ENCODE results near the gene PPRC1. TPM values are rescaled to one million over a fixed set of nuclear protein-coding genes. Genes with fewer than 3 reads are reported as not detected.
A peak's percentile ranks its signal among the peaks of the same experiment; 100 is the strongest.
"Not testable (repeated sequence)": the region's sequence is repeated elsewhere in the genome, so short reads cannot be mapped to it uniquely, and the experiment has no call there.

Gene PPRC1
- total RNA-seq, 1 donor from 2014 or later = 94.1 TPM

DNA sequence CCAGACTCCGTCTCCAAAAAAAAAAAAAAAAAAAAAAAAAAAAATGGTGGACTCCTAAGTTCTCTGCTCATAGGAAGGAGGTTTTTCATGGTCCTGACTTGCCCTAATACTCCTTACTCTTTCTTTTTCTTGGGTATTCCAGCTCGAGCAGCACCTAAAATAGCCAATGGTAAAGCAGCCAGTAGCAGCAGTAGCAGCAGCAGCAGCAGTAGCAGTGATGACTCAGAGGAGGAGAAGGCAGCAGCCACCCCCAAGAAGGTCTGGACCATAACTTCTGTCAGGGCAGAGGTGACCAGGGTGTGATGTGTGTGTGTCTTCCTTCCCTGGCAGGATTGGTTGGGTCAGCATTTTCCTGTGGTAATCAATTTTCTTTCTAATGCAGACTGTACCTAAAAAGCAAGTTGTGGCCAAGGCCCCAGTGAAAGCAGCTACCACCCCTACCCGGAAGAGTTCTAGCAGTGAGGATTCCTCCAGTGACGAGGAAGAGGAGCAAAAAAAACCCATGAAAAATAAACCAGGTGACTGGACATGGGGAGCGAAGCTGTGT, 26.3 kb downstream of the PPRC1 start:
- H3K4me1 Mint-ChIP-seq (ENCODE audit: low read depth) = peaks cover 19% of the 10 kb centered on the region
- intact Hi-C loops (cut with micrococcal nuclease) = no loop called here
- no peak overlapping the region for H3K27ac Mint-ChIP-seq
- H3K36me3 Mint-ChIP-seq (ENCODE audit: low read depth) = peaks cover 94% of the 10 kb centered on the region
- no peak overlapping the region for H3K4me3 Mint-ChIP-seq (ENCODE audit: low read depth)
- H3K27me3 Mint-ChIP-seq (ENCODE audit: low read depth) = no peaks in the 10 kb centered on the region
- H3K9me3 Mint-ChIP-seq = no peaks in the 10 kb centered on the region
- DNase-seq (ENCODE audit: low spot score) = no peak

DNA sequence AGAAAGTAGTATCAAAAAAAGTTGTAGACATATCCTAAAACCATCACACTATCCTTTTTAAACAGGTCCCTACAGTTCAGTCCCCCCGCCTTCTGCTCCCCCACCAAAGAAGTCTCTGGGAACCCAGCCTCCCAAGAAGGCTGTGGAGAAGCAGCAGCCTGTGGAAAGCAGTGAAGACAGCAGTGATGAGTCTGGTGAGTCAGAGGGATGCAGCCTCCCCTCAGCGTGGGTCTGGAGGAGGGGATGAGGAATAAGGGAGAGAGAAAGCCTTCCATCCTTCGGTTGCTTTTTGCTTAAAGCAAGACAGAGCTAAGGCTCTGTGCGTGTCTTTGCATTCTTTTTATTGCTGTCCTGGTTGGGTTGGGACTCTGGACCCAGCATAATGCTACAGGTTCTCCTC, 27.0 kb downstream of the PPRC1 start:
- Mint-ChIP-seq H3K4me1 (ENCODE audit: low read depth) (peaks cover 17% of the 10 kb centered on the region), H3K27me3 (ENCODE audit: low read depth) (no peaks in the 10 kb centered on the region), H3K36me3 (ENCODE audit: low read depth) (peaks cover 93% of the 10 kb centered on the region), H3K4me3 (ENCODE audit: low read depth) (no peak overlapping the region), H3K27ac (no peak overlapping the region), H3K9me3 (no peaks in the 10 kb centered on the region)
- DNase-seq (ENCODE audit: low spot score) = no peak
- intact Hi-C loops (cut with micrococcal nuclease) = no loop called here

DNA sequence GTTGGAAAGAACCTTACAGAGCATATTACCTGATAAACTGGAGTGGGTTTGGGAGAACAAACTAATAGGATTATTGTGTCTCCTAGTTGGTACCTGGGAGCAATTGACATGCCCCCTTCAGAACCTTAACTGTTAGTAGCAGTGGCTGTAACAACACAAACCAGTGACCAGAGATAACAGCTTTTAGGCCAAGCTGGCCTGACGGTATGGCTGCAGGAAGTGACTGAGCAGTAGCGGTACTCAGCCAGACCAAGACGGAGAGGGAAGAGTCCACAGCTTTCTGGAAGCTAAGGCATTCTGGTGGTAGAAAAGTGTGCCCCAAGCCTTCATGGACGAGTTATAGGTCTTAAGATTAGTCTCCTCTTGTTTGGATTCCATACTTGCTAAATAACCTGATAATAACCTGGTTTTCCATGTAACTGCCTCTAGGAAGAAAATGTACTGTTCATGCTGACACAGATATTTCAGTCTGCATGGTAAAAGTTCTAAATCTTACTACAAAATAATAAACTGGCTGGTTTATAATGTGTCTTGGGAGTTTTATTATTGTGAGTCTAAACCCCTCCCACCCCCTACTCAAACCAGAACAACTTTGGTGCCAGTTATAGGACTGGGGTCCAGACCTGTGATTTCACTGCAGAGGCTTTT, 30.6 kb downstream of the PPRC1 start:
- Mint-ChIP-seq H3K9me3 (no peaks in the 10 kb centered on the region), H3K27ac (no peak overlapping the region), H3K4me3 (ENCODE audit: low read depth) (no peak overlapping the region), H3K36me3 (ENCODE audit: low read depth) (peaks cover 60% of the 10 kb centered on the region), H3K4me1 (ENCODE audit: low read depth) (peaks cover 3% of the 10 kb centered on the region), H3K27me3 (ENCODE audit: low read depth) (no peaks in the 10 kb centered on the region)
- intact Hi-C loops (cut with micrococcal nuclease) = no loop called here
- DNase-seq (ENCODE audit: low spot score) = no peak

DNA sequence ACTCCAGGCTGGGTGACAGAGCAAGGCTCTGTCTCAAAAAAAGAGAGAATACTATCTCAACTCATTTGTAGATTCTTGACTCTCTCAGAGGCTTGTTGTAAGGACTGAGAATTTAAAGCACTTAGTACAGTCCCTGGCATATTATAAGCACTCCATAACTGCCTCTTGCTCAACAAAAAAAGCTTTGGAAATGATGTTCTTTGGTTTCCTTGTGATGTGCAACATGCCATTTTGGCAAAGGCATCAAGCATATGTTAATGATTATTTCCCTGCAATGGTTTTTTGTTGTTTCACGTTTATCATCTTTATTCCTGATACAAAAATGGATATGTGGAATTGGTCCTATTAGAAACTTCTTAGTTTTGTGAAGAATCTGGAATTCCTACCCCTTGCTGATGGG, 35.0 kb downstream of the PPRC1 start:
- intact Hi-C loops (cut with micrococcal nuclease) = loop anchor here (5.0 kb wide), 1 partner anchor 44 kb away; no protein-coding TSS in a partner anchor
- peaks cover 21% of the 10 kb centered on the region for H3K36me3 Mint-ChIP-seq (ENCODE audit: low read depth)
- DNase-seq (ENCODE audit: low spot score) = no peak
- no peaks in the 10 kb centered on the region for H3K9me3 Mint-ChIP-seq
- no peak overlapping the region for H3K27ac Mint-ChIP-seq
- H3K4me3 Mint-ChIP-seq (ENCODE audit: low read depth) = no peak overlapping the region
- peaks cover 6% of the 10 kb centered on the region for H3K4me1 Mint-ChIP-seq (ENCODE audit: low read depth)
- H3K27me3 Mint-ChIP-seq (ENCODE audit: low read depth) = no peaks in the 10 kb centered on the region

DNA sequence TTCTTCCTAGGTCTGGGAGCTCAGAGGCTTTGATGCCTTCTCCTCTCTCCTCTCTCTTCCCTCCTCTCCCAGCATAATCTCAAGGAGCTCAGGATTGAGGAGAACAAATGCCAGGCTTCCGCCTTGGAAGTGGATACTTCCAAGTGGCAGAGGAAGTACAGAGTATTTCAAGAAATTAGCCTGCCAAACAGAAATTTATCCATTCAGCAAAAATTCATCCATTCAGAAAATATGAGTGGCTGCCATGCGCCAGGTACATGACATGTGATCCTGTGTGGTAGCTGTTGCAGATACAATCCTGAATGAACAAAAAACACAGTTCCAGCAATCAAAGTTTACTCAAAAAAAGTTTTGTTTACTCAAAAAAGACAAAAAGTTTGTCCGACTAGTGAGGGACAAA, 37.8 kb downstream of the PPRC1 start:
- Mint-ChIP-seq H3K4me3 (ENCODE audit: low read depth) (peak overlapping the region; percentile 47), H3K27ac (no peak overlapping the region), H3K27me3 (ENCODE audit: low read depth) (peaks cover 1% of the 10 kb centered on the region), H3K36me3 (ENCODE audit: low read depth) (peaks cover under 1% of the 10 kb centered on the region), H3K4me1 (ENCODE audit: low read depth) (peaks cover 3% of the 10 kb centered on the region), H3K9me3 (no peaks in the 10 kb centered on the region)
- DNase-seq (ENCODE audit: low spot score) = no peak
- intact Hi-C loops (cut with micrococcal nuclease) = no loop called here

DNA sequence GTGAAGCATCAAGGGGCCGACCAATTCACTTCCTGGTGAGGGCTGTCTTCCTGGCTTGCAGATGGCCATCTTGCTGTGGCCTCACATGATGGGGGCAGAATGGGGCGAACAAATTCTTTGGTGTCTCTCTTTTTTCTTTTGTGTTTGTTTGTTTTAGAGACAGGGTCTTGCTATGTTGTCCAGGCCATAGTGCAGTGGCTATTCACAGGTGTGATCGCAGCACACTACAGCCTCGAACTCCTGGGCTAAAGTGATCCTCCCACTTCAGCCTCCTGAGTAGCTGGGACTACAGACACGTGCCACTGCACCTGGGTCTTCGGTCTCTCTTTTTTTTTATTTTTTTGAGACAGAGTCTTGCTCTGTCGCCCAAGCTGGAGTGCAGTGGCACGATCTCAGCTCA, 39.4 kb downstream of the PPRC1 start:
- peaks cover 3% of the 10 kb centered on the region for H3K4me1 Mint-ChIP-seq (ENCODE audit: low read depth)
- H3K27ac Mint-ChIP-seq = no peak overlapping the region
- no peak overlapping the region for H3K4me3 Mint-ChIP-seq (ENCODE audit: low read depth)
- intact Hi-C loops (cut with micrococcal nuclease) = no loop called here
- H3K9me3 Mint-ChIP-seq = no peaks in the 10 kb centered on the region
- no peak for DNase-seq (ENCODE audit: low spot score)
- peaks cover 4% of the 10 kb centered on the region for H3K27me3 Mint-ChIP-seq (ENCODE audit: low read depth)
- H3K36me3 Mint-ChIP-seq (ENCODE audit: low read depth) = no peaks in the 10 kb centered on the region

DNA sequence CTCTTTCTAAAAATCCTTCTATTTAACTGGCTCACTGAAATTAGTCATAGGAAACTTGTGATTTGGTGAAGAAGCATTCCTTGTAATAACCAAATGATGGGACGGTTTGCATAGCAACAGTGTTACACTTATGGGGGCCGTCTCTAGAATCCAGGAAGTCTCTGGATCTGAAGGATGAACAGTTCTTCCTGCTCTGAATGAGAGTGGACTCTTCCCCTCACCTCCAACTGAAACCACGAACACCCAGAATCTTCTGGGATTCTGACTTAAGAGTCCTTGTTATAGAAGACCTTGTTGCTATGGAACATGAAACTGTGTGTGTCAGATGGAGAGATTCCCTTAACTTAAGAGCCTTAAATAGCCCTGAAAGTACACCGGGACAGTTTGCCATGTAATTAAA, 42.6 kb downstream of the PPRC1 start:
- Mint-ChIP-seq H3K9me3 (no peaks in the 10 kb centered on the region), H3K4me3 (ENCODE audit: low read depth) (no peak overlapping the region)

DNA sequence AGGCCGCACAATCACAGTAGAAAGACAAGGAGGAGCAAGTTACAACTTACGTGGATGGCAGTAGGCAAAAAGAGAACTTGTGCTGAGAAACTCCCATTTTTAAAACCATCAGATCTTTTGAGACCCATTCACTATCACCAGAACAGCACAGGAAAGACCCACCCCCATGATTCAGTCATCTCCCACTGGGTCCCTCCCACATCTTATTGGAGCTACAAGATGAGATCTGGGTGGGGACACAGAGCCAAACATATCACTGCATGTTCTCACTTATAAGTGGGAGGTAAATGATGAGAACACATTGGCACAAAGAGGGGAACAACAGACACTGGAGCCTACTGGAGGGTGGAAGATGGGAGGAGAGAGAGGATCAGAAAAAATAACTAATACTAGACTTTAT, 51.8 kb downstream of the PPRC1 start:
- DNase-seq (ENCODE audit: low spot score) = no peak
- H3K4me1 Mint-ChIP-seq (ENCODE audit: low read depth) = peaks cover 10% of the 10 kb centered on the region
- no peaks in the 10 kb centered on the region for H3K36me3 Mint-ChIP-seq (ENCODE audit: low read depth)
- H3K27me3 Mint-ChIP-seq (ENCODE audit: low read depth) = no peaks in the 10 kb centered on the region
- H3K4me3 Mint-ChIP-seq (ENCODE audit: low read depth) = no peak overlapping the region
- peaks cover 22% of the 10 kb centered on the region for H3K9me3 Mint-ChIP-seq
- H3K27ac Mint-ChIP-seq = no peak overlapping the region
- intact Hi-C loops (cut with micrococcal nuclease) = no loop called here

More for the DNA sequence above, 42.6 kb downstream of the PPRC1 start:
- intact Hi-C loops (cut with micrococcal nuclease) = no loop called here
- Mint-ChIP-seq H3K36me3 (ENCODE audit: low read depth) (no peaks in the 10 kb centered on the region), H3K27ac (no peak overlapping the region), H3K4me1 (ENCODE audit: low read depth) (no peaks in the 10 kb centered on the region), H3K27me3 (ENCODE audit: low read depth) (peaks cover 8% of the 10 kb centered on the region)
- no peak for DNase-seq (ENCODE audit: low spot score)

DNA sequence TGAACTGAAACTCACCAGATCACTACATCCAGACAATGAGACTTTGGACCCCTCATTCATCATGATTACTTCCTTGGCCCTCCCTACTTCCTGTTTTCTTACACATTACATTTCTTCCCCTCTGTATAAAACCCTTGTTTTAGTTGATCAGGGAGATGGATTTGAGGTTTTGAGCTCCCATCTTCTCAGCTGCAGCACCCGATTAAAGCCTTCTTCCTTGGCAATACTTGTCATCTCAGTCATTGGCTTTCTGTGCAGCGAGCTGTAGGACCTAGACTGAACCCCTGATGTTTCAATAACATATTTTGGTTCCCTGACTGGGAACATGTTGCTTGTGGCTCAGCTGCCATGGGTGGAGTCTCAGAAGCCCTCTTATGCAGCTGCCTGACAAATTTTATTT, 52.4 kb downstream of the PPRC1 start:
- Mint-ChIP-seq H3K4me1 (ENCODE audit: low read depth) (peaks cover 12% of the 10 kb centered on the region), H3K36me3 (ENCODE audit: low read depth) (no peaks in the 10 kb centered on the region), H3K27me3 (ENCODE audit: low read depth) (no peaks in the 10 kb centered on the region), H3K4me3 (ENCODE audit: low read depth) (no peak overlapping the region), H3K27ac (no peak overlapping the region), H3K9me3 (peaks cover 22% of the 10 kb centered on the region)
- DNase-seq (ENCODE audit: low spot score) = no peak
- intact Hi-C loops (cut with micrococcal nuclease) = no loop called here

DNA sequence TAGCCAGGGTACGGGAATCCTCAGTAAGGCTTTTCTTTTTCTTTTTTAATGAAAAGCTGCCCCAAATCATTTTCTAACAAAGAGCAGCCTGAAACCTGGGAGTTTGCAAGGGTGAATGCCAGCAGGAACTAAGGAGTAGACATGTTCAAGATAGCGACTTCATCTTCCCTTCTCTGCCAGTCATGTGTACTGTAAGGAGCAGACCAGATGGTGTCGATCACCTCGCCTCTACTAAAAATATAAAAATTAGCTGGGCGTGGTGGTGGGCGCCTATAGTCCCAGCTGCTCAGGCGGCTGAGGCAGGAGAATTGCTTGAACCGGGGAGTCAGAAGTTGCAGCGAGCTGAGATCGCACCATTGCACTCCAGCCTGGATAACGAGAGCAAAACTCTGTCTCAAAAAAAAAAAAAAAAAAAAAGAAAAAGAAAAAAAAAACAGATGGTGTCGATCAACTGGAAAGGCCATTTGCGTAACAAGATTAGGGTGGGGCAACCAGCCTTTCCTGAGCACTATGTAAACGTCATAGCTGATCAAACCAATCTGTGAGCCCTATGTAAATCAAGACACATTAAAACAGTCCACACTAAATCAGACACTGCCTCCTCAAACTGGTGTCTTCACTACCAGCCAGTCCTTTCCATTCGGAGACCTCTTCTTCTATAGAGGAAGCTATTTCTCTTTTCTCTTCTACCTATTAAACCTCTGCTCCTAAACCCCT, 53.1 kb downstream of the PPRC1 start:
- no peaks in the 10 kb centered on the region for H3K27me3 Mint-ChIP-seq (ENCODE audit: low read depth)

DNA sequence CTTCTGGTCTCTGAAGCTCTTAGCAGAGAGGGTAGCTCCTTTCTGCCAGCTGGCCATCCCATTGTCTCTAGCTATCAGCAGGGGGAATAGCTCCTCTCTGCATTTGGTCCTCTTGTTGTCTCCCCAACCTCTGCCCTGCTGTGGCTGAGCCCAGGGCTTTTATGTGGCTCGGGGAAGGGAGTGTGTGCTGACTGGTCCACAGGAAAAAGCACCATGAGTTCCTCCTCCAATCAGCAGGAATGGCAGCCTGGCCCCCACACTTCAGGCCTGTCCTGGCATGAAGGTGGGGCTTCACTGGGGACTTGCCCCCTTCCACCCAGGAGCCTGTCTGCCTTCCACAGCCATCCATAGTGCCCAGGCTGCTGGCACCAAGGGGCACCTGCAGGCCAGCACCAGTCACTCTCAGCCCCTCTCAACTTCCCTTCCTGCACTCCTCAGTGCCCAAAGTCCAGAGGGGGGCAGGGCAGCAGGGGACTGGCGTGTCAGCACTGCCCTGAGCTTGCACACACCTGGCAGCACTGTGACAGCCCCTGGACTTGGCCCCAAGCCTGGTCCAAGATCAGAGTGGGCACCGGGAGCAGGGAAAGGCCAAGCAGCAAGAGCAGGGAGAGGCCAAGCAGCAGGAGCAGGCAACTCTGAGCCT, 55.6 kb downstream of the PPRC1 start:
- Mint-ChIP-seq H3K4me3 (ENCODE audit: low read depth) (no peak overlapping the region), H3K9me3 (peaks cover 44% of the 10 kb centered on the region), H3K4me1 (ENCODE audit: low read depth) (peaks cover 12% of the 10 kb centered on the region), H3K27ac (no peak overlapping the region), H3K36me3 (ENCODE audit: low read depth) (peaks cover 3% of the 10 kb centered on the region), H3K27me3 (ENCODE audit: low read depth) (no peaks in the 10 kb centered on the region)
- intact Hi-C loops (cut with micrococcal nuclease) = no loop called here
- no peak for DNase-seq (ENCODE audit: low spot score)

More for the DNA sequence above, 53.1 kb downstream of the PPRC1 start:
- Mint-ChIP-seq H3K27ac (no peak overlapping the region), H3K4me1 (ENCODE audit: low read depth) (peaks cover 12% of the 10 kb centered on the region), H3K36me3 (ENCODE audit: low read depth) (no peaks in the 10 kb centered on the region), H3K4me3 (ENCODE audit: low read depth) (no peak overlapping the region), H3K9me3 (peaks cover 22% of the 10 kb centered on the region)
- intact Hi-C loops (cut with micrococcal nuclease) = no loop called here
- DNase-seq (ENCODE audit: low spot score) = no peak

DNA sequence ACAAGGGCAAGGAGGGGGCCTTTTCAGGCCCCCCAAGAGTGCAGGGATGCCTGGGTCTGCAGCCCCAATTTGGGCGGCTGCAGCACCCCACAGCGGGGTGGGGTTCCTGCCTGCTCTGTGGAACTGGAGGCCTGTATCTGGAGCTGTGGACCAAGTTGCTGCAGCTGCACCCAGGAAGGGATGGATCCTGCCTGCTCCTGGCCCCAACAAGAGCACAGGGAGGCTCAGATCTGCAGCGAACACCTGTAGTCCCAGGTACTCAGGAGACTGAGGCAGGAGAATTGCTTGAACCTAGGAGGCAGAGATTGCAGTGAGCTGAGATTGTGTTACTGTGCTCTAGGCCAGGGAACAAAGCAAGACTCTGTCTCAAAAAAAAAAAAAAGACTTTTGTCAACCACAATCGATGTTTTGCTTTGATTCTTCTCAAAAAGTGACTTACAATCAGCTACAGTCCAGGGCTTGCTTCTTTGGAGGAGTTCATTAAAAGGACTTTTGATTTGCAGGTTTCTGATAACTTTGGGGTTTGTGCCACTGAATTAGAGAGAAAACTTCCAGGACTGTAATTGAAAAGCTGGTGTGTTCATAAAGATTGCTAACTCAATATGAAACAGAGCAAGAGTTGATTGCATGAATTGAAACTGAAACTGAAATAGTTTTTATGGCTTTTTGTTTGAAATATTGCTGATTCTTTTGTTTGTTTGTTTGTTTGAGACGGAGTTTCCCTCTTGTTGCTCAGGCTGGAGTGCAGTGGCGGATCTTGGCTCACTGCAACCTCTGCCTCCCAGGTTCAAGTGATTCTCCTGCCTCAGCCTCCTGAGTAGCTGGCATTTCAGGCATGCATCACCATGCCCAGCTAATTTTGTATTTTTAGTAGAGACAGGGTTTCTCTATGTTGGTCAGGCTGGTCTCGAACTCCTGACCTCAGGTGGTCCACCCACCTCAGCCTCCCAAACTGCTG, 56.4 kb downstream of the PPRC1 start:
- H3K4me1 Mint-ChIP-seq (ENCODE audit: low read depth) = peaks cover 12% of the 10 kb centered on the region
- H3K27ac Mint-ChIP-seq = peak overlapping the region; percentile 71
- H3K27me3 Mint-ChIP-seq (ENCODE audit: low read depth); H3K4me3 Mint-ChIP-seq (ENCODE audit: low read depth); H3K36me3 Mint-ChIP-seq (ENCODE audit: low read depth); intact Hi-C loops (cut with micrococcal nuclease): not testable (repeated sequence)
- peaks cover 45% of the 10 kb centered on the region for H3K9me3 Mint-ChIP-seq
- peak; percentile 33 for DNase-seq (ENCODE audit: low spot score)
